Gastrocnemius medialis (tissue), 4 donors: Measurements from ENCODE around the gene LRFN4.

ENCODE experiments used
- CTCF ChIP-seq, 5 experiments: fragments of 450-650 bp in 3 of 5; fragments of 200-600 bp in 2 of 5; sonication (generic) in 2 of 5; IDR thresholded peaks in 4 of 5; conservative IDR thresholded peaks in 1 of 5; 1 replicate in 4 of 5; 2 replicates in 1 of 5; pipeline ENCODE4 v1.5.1; 2016 to 2019; ENCODE audit warnings: antibody characterized with exemption in 5 of 5, mild to moderate bottlenecking in 3 of 5, moderate library complexity in 3 of 5
- POLR2A ChIP-seq, 2 donors: fragments of 450-650 bp; IDR thresholded peaks; one replicate each; pipeline ENCODE4 v1.6.1; 2017; ENCODE audit warnings: antibody characterized with exemption in 2 of 2, mild to moderate bottlenecking in 2 of 2, moderate library complexity in 2 of 2

GRCh38 chr11:66902486-66903177 lies 45.8 kb downstream of the LRFN4 start:
- TF ChIP-seq POLR2A (IDR thresholded peaks at IDR 0.05) (no peak), CTCF (IDR thresholded peaks at IDR 0.05 in 4 of 5, conservative IDR thresholded peaks at IDR 0.05 in 1 of 5) (no peak)
